Osteoblast (primary cell): ENCODE data around the gene FOXA3. TPM values are rescaled to one million over a fixed set of nuclear protein-coding genes. Genes with fewer than 3 reads are reported as not detected.
A peak's percentile ranks its signal among the peaks of the same experiment; 100 is the strongest.

Experiments
- DNase-seq: peaks from one replicate; pipeline ENCODE4 v3.0.0; 2011; ENCODE audit warnings: low spot score, mixed read lengths; ENCODE audit not compliant: insufficient read length; ENCODE audit errors: missing footprints
- H2AFZ ChIP-seq: 2 replicates; pipeline ENCODE4 v1.6.0; 2011; ENCODE audit warnings: mild to moderate bottlenecking, low read length
- H3K27ac ChIP-seq: 2 replicates; pipeline ENCODE4 v1.5.1; 2011; ENCODE audit warnings: mild to moderate bottlenecking, low read depth, low read length, moderate library complexity
- H3K27me3 ChIP-seq: 2 replicates; pipeline ENCODE4 v1.6.0; 2012; ENCODE audit warnings: mild to moderate bottlenecking, control low read depth, inconsistent platforms, low read length, moderate library complexity; ENCODE audit not compliant: insufficient read depth
- H3K36me3 ChIP-seq: 2 replicates; pipeline ENCODE4 v1.5.1; 2011; ENCODE audit warnings: mild to moderate bottlenecking, low read length, control low read depth, moderate library complexity; ENCODE audit not compliant: insufficient read depth
- H3K4me1 ChIP-seq: 2 replicates; pipeline ENCODE4 v1.5.1; 2011; ENCODE audit warnings: mild to moderate bottlenecking, low read length, control low read depth, moderate library complexity; ENCODE audit not compliant: insufficient read depth
- H3K4me2 ChIP-seq: 2 replicates; pipeline ENCODE4 v1.6.0; 2011; ENCODE audit warnings: mild to moderate bottlenecking, low read length; ENCODE audit not compliant: insufficient read depth
- H3K4me3 ChIP-seq: fragments of 200-600 bp; sonication (generic); 3 replicates; pipeline ENCODE4 v1.5.1; 2012; ENCODE audit warnings: mild to moderate bottlenecking, low read length, inconsistent platforms; ENCODE audit not compliant: insufficient read depth
- H3K79me2 ChIP-seq: 2 replicates; pipeline ENCODE4 v1.6.0; 2012; ENCODE audit warnings: mild to moderate bottlenecking, low read length, control low read depth, inconsistent platforms; ENCODE audit not compliant: insufficient read depth
- H3K9me3 ChIP-seq: 2 replicates; pipeline ENCODE4 v1.5.1; 2011; ENCODE audit warnings: low read depth, low read length, control low read depth
- H4K20me1 ChIP-seq: 2 replicates; pipeline ENCODE4 v1.6.0; 2012; ENCODE audit warnings: mild to moderate bottlenecking, low read length, control low read depth; ENCODE audit not compliant: insufficient read depth
- CTCF ChIP-seq: IDR thresholded peaks from 2 replicates; pipeline ENCODE4 v1.5.1; 2011; ENCODE audit warnings: mild to moderate bottlenecking, low read depth, low read length, moderate library complexity; ENCODE audit errors: extremely low read depth
- total RNA-seq: library from RNA; depleted of rRNA; stranded (reverse); fragments of >200 nt; gene quantifications from 2 replicates; pipeline ENCODE4 v1.2.3, GENCODE V29; 2012

Gene FOXA3
- total RNA-seq, 1 donor, result not detected

DNA sequence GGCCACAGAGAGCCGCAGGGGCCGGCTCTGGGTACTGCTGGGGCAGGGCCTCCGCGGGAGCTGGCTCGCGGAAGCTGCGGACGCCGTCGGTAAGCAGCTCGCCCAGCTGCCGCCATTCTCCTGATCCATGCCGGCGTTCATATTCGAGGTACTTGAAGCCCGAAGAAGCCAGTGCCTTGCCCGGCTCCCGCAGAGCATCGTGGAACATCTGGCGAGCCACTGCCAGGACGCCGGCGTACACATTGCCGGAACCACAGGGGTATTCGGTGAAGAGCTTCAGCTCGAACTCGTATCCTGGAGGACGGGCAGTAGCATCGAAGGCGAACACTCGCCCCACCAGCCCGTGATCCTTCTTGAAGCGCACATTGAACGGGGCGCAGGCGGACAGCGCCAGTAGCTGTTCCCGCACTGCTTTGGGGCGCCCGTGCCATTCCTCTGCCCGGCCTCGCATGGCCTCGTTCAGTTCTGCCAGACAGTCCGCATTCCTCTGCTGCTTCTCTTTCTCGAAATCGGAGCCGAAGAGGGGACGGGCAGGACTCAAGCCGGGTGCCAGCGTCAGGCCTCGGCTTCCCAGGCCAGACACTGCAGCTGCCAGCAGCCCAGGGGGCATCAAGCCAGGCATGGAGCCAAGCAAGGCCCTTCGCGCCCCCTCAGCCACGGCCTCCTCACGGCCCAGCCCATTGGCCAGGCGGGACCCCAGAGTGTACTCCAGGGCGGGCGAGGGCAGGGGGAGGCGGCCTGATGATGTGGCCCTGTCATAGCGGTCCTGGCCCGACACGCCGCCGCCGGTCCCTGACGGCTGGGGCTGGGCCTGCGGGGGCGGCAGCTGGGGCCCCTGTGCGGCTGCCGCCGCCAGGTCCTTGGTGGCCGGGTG is 20.8 kb downstream of the FOXA3 start:
- no peak for TF ChIP-seq CTCF
- no peak overlapping the region for H3K27ac ChIP-seq
- peaks cover 5% of the 10 kb centered on the region for H3K36me3 ChIP-seq
- peak overlapping the region; percentile 99 for H3K4me2 ChIP-seq
- H3K4me3 ChIP-seq, result peak overlapping the region; percentile 80
- H4K20me1 ChIP-seq, result peaks cover 24% of the 10 kb centered on the region
- H3K9me3 ChIP-seq, result no peaks in the 10 kb centered on the region
- no peak overlapping the region for H2AFZ ChIP-seq
- H3K4me1 ChIP-seq, result peaks cover 25% of the 10 kb centered on the region
- H3K79me2 ChIP-seq, result peaks cover 17% of the 10 kb centered on the region
- DNase-seq, result peak; percentile 89
- no peaks in the 10 kb centered on the region for H3K27me3 ChIP-seq

DNA sequence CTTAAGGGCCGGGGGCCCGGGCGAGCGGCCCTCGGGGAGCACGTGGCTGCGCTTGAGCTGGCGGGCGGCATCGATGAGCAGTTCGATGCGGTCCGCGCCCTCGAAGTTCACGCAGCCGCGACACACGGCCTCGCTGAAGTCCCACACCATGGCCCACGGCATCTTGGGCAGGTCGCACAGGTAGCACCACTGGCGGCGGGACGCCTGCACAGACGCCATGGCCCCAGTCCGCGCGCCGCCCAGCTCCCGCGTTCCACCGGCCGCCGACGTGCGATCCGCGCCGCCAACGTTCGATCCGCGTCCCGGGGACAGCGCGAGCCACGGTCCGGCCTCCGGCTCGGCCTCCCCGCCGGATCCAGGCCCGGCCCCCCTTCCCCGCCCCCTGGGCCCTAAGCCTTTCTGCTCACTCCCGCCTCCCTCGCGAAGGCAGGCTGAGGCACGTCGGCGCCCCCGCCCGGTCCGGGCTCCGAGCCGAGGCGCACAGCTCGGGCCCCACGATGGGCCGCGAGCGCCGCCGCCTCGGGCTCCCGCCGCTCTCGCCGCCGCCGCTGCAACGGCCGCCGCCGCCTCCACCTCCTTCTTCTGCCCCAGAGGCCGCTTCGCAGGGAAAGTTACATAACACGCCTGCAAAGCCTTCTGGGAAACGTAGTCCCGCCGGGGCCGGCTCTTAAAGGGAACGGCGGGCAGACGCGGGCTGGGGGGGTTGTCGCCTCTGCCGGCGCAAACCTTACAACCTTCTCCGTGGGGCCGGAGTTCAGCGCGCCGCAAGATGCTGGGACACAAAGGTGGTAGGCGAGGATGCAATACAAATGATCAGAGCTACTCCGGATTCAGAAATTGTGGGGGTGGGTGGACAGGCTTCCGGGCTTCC is 21.7 kb downstream of the FOXA3 start, which contains the start of gene IRF2BP1:
Gene IRF2BP1 (minus strand): TSS at position 586 of the 871 bp plus-strand sequence. CDS start 367 bp downstream, at position 219.
- peaks cover 24% of the 10 kb centered on the region for H4K20me1 ChIP-seq
- H3K4me3 ChIP-seq, result peak within 1 kb of the TSS; percentile 80
- peak within 1 kb of the TSS; percentile 99 for H3K4me2 ChIP-seq
- H3K27ac ChIP-seq, result peak within 1 kb of the TSS; percentile 99
- no peak for TF ChIP-seq CTCF
- peak; percentile 99 for DNase-seq
- H3K9me3 ChIP-seq, result no peaks in the 10 kb centered on the region
- H3K4me1 ChIP-seq, result peaks cover 25% of the 10 kb centered on the region
- peaks cover 5% of the 10 kb centered on the region for H3K36me3 ChIP-seq
- no peaks in the 10 kb centered on the region for H3K27me3 ChIP-seq
- H3K79me2 ChIP-seq, result peaks cover 17% of the 10 kb centered on the region
- peak within 1 kb of the TSS; percentile 99 for H2AFZ ChIP-seq

- H3K36me3 ChIP-seq, result peaks cover 5% of the 10 kb centered on the region
- peak overlapping the region; percentile 80 for H3K4me3 ChIP-seq
- H3K4me2 ChIP-seq, result peak overlapping the region; percentile 99
- H3K4me1 ChIP-seq, result peaks cover 25% of the 10 kb centered on the region
- H2AFZ ChIP-seq, result peak overlapping the region; percentile 99
- peak; percentile 99 for DNase-seq
- H3K79me2 ChIP-seq, result peaks cover 17% of the 10 kb centered on the region
- peak overlapping the region; percentile 99 for H3K27ac ChIP-seq
- peaks cover 24% of the 10 kb centered on the region for H4K20me1 ChIP-seq
- H3K27me3 ChIP-seq, result no peaks in the 10 kb centered on the region
- H3K9me3 ChIP-seq, result no peaks in the 10 kb centered on the region
- no peak for TF ChIP-seq CTCF
These were observed 22.5 kb downstream of the FOXA3 start for GRCh38 chr19:45886427-45887199.
